GM18511 (cell line): Measurements from ENCODE around the gene CHAD.

Experiments used
- ATAC-seq: cut with Tn5 transposase; IDR thresholded peaks from one replicate; pipeline ENCODE4 v1.9.1; 2021; ENCODE audit warnings: mild to moderate bottlenecking, moderate library complexity; ENCODE audit not compliant: unreplicated experiment

Gene CHAD

DNA sequence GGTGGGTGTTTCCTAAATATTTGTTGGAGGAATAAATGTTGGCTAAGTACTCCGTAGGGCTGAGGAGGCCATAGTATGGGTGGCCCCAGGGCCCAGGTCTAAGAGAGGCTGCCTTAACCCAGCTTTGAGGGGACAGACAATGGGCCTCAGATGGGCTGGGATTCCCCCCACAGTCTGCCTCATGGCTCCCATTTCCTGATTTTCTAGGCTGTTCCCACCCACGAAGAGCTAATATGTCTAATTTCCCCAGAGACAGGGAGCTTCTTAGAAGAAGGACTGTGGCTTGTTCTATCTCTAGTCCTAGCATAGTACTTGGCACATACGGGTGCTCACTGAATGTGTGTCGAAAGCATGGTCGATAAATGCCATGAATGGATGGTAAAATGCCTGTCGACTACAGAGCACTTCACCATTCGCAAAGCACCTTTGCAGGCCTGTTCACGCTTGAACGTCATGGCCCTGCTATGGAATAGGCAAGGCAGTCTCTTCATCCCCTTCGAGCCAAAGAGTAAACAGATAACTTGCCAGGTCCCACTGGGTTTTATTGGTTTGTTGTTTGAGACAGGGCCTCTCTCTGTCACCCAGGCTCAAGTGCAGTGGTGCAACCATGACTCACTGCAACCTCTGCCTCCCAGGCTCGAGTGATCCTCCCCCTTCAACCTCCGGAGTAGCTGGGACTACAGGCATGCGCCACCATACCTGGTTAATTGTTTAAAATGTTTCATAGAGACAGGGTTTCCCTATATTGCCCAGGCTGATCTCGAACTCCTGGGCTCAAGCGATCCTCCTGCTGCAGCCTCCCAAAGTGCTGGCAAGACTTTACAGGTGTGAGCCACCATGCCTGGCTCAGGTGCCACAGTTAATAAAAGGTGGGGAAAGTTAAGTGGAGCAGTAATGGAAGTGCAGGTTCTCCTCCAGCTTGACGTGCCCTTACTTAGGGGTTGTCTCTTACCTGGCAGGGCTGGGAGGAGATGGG lies 9.7 kb downstream of the CHAD start:
- no peak for ATAC-seq

DNA sequence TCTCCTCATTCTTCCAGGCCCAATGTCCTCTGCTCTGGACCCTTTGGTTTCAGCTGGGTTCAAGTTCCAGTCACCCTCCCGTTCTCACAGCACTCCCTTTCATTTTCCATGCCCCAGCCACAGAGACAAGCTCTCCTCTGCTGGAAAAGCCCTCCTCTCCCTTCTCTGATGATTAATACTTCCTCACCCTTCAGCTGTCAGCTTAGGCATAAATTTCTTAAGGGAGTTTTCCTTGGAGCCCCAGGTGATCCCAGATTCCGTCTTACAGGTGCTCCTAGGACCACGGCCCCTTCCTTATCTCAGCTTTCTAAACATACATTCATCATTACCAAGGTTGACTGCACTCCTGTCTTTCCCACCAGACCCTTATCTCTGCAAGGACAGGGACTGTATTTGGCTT lies 10.4 kb downstream of the CHAD start:
- no peak for ATAC-seq

DNA sequence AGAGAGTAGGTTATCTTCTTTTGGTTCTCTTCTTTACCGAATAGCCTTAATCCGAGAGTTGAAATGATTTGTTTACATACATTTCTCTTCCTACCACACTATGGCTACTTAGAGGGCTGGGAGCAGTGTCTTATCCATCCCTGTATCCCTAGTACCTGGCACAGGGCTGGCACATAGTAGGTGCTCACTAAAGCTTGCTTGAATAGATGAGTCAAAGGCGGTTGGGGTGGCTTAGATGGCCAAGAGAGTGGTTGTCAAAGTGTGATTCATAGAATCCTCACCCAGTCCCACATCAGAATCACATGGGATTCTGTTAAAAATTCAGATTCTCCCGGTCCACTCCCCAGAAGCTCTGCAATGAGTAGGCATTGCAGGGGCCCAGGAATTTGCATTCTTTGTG lies 11.1 kb downstream of the CHAD start:
- ATAC-seq: no peak

DNA sequence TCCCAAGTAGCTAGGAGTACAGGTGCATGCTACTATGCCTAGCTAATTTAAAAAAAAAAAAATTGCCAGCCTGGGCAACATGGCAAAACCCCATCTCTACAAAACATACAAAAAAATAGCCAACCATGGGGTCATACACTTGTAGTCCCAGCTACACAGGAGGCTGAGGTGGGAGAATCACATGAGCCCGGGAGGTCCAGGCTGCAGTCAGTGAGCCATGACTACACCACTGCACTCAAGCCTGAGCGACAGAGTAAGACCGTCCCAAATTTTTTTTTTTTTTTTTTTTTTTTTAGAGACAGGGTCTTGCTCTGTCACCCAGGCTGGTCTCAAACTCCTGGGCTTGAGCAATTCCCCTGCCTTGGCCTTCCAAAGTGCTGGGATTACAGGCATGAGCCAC lies 14.8 kb downstream of the CHAD start:
- ATAC-seq: no peak

DNA sequence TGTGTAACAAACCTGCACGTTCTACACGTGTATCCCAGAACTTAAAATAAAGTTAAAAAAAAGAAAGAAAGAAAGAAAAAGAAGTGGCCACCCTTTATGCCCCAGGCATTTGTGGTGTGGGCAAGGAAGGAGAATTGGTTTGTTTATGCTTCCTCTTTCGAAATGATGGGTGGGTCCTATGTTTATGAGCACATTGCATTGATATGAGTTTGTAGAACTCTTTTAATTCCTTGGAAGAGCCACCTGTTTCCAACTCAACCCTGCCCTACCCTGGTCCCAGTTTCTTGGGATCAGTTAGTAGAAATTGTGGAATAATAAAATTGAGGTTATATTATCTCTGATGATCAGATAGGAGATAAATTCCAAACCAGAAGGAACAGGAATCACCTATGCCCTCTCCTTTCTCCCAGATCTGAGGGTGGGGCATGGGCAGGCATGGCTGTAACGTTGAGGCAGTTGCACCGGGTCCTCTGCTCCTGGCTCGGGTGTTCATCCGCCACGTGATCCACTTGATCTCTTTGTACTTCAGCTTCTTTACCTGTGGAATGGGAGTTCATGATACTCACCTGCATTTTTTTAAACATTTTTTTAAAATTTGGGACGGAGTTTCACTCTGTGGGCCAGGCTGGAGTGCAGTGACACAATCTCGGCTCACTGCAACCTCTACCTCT lies 15.9 kb downstream of the CHAD start:
- ATAC-seq: peak; percentile 52

DNA sequence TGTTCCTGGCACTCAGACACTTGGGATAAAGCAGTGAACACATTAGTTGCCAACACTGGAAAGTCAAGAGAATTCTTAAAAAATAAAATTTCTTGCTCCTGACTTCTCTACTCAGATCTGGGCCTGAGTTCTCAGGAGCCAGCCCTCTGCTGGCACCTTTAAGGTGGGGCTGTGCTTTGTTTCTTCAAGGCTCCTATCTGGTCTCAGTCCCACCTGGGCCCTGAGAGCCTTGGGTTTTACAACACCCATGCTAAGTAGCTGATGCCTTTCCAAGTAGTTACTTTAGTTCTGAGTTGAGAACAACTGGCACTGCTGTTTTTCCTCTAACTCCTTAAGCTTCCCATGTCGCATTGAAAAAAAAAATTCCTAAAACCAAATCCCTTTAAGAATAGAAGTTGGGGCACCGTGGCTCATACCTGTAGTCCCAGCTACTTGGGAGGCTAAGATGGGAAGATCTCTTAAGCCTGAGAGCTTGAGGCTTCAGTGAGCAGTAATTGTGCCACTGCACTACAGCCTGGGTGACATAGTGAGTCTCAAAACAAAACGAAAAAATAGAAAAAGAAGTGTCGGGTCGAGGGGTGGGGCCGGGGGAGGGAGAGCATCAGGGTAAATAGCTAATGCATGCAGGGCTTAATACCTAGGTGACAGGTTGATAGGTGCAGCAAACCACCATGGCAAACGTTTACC lies 16.6 kb downstream of the CHAD start:
- ATAC-seq: peak; percentile 36

DNA sequence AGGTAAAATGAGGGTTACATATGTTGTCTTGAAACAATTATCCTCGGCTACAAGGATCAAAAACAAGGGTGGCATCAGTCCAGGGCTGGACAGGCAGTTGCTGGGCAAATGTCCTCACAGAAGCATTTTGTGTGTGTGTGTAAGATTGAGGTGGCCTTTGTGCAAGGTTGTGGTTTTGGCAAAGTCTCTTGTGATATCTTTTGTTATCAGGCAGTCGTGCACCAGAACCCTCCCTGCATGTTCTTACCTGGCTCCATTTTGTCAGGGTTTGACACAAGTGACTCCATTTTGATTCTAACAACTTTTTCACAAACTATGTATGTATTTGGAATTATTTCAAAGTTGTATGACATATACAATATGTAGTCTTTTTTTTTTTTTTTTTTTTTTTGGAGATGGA lies 20.0 kb downstream of the CHAD start:
- ATAC-seq: no peak

DNA sequence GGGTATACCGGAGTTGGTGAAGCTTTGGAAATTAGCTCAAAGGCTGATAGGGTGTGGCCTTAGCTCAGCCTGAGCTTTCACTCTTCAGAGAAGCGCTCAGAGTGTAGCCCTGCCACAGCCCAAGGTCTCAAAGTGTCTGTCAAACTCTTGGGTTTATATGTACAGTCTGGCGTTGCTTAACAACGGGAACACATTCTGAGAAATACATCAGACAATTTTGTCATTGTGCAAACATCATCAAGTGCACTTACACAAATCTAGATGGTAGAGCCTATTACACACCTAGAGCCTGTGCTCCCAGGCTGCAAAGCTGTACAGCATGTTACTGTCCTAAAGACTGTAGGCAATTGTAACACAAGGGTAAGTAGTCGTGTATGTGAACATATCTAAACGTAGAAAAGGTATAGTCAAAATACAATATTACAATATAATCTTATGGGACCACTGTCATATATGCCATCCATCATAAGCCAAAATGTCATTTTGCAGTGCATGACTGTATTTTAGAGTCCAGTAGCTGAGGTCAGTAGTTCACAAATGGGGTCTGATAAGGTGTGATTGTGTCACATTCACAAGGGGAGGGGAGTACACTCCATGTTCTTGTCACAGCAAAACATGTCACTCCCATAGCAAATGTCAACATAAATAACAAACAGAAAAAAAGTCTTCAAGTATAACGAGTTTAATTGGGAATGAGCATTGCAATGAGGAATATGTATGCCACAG lies 20.6 kb downstream of the CHAD start:
- ATAC-seq: no peak

DNA sequence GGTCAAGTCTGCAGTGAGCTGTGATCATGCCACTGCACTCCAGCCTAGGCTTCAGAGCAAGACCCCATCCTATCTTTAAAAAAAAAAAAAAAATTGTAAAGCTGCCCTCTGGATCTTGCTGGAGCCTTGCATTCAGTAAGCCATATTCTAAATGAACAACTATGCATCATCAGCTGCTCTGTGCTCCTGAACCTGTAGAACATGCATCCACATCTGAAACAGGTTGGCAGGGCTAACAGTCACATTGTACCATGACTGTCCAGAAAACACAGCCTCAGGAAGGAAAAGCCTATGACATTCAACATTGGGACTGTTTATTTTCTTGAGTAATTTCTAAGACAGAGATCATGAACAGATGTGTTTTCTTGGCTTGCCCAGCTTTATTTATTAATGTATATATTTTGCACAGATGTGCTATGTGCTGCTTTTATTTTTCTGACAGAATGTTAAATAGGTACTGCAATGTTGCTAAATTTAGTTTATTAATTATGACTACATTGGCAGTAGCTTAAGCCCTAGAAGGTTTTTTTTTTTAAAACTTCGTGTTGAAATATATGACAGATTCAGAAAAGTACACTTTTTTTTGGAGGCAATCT lies 22.9 kb downstream of the CHAD start:
- ATAC-seq: no peak

DNA sequence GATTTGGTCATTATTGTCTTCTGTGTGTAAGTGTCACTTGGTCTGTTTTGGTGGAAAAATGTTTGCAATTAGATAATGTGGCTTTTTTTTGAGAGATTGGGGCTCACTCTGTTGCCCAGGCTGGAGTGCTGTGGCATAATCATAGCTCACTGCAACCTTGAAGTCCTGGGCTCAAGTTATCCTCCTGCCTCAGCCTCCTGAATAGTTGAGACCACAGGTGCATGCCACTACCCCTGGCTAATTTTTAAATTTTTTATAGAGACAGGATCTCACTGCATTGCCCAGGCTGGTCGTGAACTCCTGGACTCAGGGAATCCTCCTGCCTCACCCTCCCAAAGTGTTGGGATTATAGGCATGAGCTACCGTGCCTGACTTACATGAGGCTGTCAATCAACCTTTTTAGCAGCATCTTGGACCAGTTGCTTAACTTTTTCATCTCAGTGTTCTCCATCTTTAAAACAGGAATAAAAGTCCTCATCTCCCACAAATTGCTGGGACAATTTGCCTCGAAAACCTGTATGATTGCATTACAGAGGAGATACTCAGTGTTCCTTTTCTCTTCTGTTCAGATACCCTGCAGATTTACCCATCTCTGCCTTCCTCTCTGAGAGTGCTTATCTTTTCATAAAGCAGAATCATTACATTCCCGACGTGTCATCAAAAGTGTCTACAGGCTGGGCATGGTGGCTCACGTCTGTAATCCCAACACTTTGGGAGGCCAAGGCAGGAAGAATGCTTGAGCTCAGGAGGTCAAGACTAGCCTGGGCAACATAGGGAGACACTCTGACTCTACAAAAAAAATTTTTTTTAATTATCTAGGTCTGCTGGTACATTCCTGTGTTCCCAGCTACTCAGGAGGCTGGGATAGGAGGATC lies 23.6 kb downstream of the CHAD start:
- ATAC-seq: no peak

DNA sequence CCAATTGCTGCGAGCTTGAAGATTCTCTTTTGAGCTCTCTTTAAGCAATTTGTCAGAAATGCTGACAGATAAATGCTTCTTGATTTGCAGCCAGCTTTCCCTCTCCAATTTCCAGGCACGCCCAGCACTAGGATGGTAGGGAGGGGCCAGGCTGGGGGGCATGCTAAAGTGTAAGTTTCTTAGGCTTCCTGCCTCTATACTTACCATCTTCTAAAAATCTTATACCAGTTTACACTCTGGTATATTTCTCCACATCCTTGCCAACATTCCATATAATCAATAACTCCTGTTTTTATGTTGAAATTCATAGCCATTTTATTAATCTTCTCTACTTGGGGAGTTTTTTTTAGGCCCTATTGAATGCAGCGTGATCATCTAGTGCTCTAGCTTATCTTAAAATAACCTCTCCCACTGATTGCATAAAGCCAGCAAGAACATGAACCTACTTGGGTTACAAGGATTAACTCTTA lies 25.1 kb downstream of the CHAD start:
- no peak for ATAC-seq

DNA sequence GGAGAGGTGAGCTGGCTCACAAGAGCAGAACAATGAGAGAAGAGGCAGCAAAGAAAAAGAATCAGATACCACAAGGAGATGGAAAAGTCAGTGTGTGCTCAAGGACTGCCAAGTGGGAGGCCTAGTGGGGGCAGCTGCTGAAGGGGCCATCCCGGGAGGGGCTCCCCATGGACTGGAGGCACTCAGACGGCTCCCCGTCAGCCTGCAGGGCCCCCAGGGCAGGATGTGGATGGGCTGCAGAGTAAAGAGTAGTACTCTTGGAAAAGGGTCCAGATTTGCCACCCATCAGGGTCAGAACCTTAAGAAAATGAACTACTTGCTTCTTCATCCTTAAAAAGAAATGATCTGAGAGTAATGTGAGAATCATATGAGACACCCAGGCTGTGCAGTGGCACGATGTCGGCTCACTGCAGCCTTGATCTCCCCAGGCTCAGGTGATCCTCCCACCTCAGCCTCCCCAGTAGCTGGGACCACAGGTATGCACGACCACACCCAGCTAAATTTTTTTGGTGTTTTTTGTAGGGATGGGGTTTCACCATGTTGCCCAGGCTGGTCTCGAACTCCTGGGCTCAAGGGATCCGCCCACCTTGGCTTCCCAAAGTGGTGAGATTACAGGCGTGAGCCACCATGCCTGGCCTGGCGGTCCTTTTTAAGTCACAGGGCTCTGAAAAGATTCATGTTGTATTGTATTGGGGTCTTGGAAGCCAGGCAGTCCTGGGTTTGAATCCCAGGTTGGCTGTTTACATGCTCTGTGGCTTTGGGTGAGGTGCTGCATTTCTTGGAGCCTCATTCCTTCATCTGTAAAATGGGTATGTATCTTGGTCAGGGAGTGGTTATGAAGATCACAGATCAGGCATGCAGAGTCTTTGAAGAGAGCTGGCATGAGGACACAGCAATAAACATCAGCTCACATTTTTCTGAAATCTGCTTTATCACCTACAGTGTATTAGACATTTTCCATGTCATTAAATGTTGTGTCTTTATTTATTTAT lies 27.5 kb downstream of the CHAD start:
- ATAC-seq: no peak

DNA sequence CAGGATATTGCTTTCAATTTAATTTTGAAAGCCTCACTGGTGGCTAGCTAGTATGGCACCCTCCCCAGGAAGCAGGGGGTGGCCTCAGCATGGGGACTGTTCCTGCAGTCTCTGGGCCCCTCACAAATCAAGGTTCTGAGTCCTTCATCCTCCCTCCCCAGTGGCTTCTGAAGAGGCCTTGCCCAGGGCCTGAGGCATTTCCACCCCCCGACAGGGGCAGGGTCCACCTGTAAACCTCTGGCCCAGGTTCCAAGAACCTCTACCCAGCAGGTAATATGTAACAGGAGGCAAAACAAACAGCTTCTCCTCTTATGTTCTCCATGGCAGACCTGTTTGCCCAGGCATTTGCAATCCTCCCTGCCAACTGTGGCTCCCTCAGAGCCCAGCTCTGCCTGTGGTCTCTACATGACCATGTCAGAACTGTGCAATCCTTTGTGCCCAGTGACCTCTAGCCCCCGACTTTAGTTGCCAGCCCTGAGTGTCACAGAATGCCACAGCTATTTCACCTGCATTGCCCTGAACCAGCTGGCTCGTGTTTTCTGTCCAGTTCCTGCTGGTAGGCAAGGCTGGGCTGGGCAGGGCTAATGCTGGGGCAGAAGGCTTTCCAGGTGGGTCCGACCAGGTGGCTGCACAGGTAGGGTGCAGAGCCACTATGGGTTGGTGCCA lies 28.4 kb downstream of the CHAD start:
- ATAC-seq: no peak

DNA sequence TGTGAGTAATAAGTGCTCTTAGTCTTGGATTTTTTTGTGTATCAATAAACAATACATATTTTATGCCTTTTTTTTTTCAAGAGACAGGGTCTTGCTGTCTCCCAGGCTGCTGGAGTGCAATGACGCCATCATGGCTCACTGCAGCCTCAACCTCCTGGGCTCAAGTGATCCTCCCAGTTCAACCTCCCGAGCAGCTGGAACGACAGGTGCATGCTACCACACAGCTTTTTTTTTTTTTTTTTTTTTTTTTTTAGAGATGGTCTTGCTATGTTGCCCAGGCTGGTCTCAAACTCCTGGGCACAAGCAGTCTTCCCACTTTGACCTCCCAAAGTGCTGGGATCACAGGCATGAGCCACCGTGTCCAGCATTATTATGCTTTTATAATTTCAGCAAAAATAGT lies 29.7 kb downstream of the CHAD start:
- ATAC-seq: no peak

DNA sequence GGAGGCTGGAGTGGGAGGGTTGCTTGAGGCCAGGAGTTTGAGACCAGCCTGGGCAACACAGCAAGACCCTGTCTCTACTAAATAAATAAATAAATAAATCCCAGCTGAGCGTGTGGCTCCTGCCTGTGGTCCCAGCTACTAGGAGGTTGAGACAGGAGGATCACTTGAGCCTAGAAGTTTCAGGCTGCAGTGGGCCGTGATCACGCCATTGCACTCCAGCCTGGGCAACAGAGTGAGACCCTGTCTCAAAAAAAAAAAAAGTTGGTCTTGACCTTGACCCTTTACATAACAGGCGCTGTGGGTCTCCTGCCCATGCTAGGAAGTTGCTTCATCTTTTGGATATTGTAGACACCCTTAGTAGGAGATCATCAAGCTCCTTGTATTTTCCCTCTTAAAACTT lies 31.3 kb downstream of the CHAD start:
- ATAC-seq: no peak

DNA sequence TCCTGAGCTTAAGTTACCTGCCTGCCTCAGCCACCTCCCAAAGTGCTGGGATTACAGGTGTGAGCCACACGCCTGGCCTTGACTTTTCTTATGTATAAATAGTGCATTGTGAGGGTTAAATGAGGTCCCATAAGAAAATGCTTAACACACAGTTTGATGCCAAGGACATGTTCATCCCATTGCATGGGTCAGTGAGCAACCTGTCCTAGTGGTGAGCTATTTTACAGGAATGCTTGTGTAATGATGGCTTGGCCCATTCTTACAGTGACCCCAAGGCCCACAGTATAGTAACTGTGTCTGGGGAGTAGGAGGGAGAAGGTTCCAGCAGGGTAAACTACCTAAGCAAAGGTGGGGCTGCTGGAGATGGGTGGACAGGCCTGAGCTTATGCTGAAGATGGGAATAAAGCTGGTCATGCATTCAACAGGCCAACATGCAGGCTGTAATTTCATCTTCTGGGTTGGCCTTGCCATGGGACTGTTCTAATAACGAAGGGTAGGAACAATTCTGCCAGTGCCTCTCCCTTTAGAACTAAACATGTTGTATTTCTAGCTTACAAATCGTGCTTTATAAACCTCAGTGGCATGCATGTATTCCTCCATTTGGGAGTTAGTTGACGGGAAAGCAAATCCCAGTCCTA lies 36.4 kb downstream of the CHAD start:
- no peak for ATAC-seq
